ENCODE results near the gene LSG1.
"Not testable (repeated sequence)": the region's sequence is repeated elsewhere in the genome, so short reads cannot be mapped to it uniquely, and the experiment has no call there.

The LSG1 gene

DNA sequence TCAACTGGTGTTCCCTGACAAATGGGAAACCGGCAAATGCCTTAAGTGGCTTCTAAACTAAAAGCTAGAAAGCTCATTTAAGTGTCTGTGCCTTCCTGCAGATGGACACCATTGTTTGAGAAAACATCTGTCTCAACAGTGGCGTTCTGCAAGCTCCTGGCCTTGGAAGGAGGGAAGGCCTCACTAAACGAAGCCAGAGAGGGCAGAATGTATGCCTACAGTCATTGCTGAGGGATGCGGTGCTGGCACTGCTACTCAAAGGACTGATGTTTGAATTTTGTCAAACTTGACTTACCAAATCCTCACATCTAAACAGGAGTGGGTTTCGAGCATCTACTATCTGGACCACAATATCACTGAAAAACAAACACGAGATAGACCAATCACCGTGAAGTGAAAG, 12.2 kb downstream of the LSG1 start:
- in situ Hi-C loops (cut with MboI; ENCODE audit: low sequenced_read_pairs) = no loop called here

- in situ Hi-C loops (cut with MboI; ENCODE audit: low sequenced_read_pairs) = no loop called here
Measured at GRCh38 chr3:194658477-194659242, 13.3 kb downstream of the LSG1 start.

GRCh38 chr3:194657439-194657838, 14.6 kb downstream of the LSG1 start:
- in situ Hi-C loops (cut with MboI; ENCODE audit: low sequenced_read_pairs) = no loop called here

- in situ Hi-C loops (cut with MboI; ENCODE audit: low sequenced_read_pairs) = no loop called here
Measured at GRCh38 chr3:194654443-194654842, 17.5 kb downstream of the LSG1 start.

DNA sequence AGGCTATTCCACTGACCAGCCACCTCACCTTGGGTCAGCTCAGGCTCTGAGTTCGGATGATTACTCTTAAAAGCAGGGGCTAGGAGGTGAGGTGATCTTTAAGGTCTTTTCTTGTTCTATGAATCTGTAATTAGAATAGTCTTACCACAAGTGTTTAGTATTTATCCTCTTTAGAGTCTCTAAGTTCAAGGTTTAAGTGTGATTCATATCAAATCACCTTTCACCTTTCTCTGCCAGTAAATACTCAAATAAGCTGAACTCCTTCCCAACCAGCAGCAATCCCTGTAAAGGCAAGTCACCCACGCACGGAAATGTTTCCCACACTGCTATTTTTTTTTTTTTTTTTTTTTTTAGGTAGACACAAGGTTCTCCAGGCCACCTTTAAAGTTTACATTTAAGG, 24.2 kb downstream of the LSG1 start:
- in situ Hi-C loops (cut with MboI; ENCODE audit: low sequenced_read_pairs) = no loop called here

DNA sequence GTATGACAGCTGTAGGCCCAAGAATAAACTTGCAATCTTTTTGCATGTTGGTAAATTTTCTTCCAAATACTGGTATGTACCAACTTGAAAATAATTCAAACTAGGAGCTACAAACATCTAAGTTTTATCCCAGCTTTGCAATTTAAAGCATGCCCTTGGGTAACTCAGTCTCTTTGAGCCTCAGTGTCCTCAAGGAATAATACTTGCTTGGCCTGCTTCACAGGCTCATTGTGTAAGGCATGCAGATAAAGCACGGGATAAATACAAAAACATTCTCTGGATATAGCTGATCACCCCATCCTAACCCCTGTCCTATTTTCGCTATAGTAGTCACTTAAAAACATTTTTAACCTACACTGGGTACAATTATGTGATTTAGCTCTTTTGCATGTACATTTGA, 29.2 kb downstream of the LSG1 start:
- in situ Hi-C loops (cut with MboI; ENCODE audit: low sequenced_read_pairs) = no loop called here

DNA sequence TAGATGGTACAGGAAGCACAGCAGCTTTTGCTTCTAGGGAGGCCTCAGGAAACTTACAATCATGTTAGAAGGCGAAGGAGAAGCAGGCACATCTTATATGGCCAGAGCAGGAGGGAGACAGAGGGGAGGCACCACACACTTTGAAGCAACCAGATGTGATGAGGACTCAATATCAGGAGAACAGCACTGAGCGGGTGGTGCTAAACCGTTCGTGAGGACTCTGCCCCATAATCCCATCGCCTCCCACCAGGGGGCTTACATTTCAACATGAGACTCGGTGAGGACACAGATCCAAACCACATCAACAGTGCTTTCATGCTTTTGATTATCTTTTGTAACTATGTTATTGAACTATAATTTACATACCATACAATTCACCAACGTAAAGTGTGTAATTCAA, 31.2 kb downstream of the LSG1 start:
- in situ Hi-C loops (cut with MboI; ENCODE audit: low sequenced_read_pairs) = no loop called here

GRCh38 chr3:194638991-194639605, 32.9 kb downstream of the LSG1 start:
- in situ Hi-C loops (cut with MboI; ENCODE audit: low sequenced_read_pairs) = no loop called here

DNA sequence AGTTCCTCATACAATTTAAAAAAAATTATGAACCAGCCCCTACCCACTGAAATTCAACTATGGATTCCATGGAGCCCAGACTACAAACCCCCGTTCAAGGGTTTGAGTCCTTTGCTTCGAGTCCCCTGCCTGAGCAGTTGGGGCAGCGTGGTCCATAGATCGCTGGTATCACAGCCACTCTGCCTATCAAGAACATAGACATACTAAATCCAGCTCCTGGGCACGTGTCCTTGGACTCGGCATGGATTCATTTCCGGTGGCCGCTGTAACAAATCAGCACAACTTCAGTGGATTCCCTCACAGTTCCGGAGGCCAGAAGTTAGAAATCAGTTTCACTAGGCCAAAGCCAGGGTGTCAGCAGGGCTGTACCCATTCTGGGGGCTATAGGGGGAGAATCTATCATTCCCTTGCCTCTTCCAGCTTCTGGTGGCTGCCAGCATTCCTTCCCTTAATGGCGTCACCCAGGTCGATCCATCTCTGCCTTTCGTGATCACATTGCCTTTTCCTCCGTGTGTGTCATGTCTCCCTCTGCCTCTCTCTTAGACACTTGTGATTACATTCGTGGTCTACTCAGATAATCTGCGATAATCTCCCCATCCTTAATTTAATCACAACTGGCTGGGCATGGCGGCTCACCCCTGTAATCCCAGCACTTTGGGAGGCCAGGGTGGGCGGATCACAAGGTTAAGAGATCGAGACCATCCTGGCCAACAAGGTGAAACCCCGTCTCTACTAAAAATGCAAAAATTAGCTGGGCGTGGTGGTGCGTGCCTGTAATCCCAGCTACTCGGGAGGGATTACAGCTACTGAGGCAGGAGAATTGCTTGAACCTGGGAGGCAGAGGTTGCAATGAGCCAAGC, 34.2 kb downstream of the LSG1 start:
- in situ Hi-C loops (cut with MboI; ENCODE audit: low sequenced_read_pairs) = no loop called here

DNA sequence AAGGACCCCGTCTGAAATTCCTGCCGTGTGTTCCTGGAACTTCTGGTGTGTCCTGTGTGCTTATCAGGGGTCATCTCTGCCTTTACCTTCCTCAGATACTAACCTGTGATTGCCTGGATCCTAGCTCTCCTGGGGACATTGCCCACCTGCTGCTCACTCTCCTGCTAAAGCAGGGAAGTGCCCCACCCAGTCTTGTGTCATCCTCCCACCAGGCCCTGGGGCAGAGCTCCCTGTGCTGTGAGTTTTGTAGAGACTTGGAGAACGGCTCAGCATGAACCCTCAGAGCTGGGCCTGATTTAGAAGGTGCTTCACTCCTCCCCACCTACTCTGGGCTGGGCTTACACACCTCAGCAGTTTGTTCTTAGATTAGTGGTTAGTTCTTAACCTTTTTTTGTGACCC, 34.9 kb downstream of the LSG1 start:
- in situ Hi-C loops (cut with MboI; ENCODE audit: low sequenced_read_pairs) = no loop called here

DNA sequence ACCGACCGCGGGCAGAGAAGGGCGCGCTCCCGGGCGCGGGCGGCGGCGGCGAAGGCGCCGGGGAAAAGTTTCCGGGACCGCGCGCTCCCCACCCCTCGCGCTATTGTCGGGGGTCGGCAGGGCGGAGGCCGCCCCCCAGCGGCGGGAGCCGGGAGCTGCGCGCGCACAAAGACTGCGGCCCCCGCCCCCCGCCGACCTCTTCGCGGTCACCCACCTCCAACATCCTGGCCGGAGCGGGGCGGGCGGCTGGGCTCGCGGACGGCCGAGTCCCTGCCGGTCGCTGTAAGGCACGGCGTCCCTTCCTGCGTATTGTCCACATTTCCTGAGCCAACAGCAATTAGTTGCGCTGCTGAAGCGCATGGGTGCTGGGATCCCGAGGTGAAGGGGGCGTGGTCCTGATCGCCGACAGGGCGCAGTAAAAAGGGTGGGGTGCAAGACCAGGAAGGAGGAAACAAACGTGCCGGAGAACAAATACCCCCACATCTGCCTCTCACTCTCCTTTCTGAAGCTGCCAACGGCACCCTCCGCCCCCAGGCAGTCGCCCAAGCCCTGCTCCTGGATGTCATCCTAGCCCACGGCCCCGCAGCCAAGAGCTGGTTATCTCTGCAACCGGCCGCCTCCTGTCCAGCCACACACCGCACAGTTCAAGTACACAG, 38.5 kb downstream of the LSG1 start, which contains the start of gene TMEM44:
Gene TMEM44, minus strand, starts transcription at position 71 of the 656 bp plus-strand sequence. CDS start 204 bp downstream, outside the sequence.
- in situ Hi-C loops (cut with MboI; ENCODE audit: low sequenced_read_pairs) = no loop called here

- in situ Hi-C loops (cut with MboI; ENCODE audit: low sequenced_read_pairs) = no loop called here
Measured at GRCh38 chr3:194632809-194633348, 39.1 kb downstream of the LSG1 start.

GRCh38 chr3:194632226-194632808, 39.7 kb downstream of the LSG1 start:
- in situ Hi-C loops (cut with MboI; ENCODE audit: low sequenced_read_pairs) = no loop called here

GRCh38 chr3:194631696-194632095, 40.3 kb downstream of the LSG1 start:
- in situ Hi-C loops (cut with MboI; ENCODE audit: low sequenced_read_pairs) = no loop called here

DNA sequence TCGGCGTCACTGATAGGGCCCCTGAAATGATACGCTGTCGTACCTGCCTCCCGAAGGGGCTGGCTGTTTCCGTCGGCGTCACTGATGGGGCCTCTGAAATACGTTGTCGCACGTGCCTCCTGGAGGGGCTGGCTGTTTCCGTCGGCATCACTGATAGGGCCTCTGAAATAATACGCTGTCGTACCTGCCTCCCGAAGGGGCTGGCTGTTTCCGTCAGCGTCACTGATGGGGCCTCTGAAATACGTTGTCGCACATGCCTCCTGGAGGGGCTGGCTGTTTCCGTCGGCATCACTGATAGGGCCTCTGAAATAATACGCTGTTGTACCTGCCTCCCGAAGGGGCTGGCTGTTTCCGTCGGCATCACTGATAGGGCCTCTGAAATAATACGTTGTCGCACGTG, 41.3 kb downstream of the LSG1 start:
- in situ Hi-C loops (cut with MboI; ENCODE audit: low sequenced_read_pairs) = not testable (repeated sequence)

DNA sequence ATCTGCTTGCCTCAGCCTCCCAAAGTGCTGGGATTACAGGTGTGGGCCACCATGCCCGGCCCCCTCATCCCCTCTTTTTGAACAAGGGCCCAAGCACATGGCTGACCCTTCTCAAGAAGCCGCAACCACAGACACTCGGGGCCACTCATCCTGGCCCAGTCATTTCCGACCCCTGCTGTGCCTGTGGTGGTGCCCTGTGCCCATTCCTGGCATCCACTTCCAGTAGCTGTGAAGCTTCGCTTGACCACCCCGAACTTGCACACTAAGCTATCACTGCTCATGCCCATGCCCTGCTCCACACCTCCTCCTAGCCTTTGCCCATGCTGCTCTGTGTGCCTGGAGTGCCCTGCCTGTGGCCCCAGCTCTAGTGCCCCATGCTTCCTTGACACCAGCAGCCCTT, 47.0 kb downstream of the LSG1 start:
- in situ Hi-C loops (cut with MboI; ENCODE audit: low sequenced_read_pairs) = no loop called here

GRCh38 chr3:194623449-194624290, 48.3 kb downstream of the LSG1 start:
- in situ Hi-C loops (cut with MboI; ENCODE audit: low sequenced_read_pairs) = no loop called here

- in situ Hi-C loops (cut with MboI; ENCODE audit: low sequenced_read_pairs) = no loop called here
Measured at GRCh38 chr3:194622621-194623340, 49.2 kb downstream of the LSG1 start.

DNA sequence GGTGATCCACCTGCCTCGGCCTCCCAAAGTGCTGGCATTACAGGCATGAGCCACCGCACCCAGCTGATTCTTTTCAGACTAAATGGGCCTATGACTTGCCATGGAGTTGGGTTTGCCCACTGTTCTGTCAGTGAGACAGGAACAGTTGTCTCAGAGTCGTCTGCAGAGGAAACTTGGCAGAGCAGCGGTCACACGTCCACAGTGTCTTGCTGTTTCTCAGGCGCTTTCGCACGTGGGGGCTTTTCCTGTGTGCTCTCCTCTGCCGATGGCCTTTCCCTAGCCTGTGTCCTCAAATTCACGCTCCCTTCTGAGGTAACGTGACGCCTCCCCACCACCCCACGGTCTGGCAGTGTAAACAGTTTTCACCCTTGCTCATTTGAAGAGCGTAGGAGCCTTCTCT, 50.0 kb downstream of the LSG1 start:
- in situ Hi-C loops (cut with MboI; ENCODE audit: low sequenced_read_pairs) = no loop called here

All from HL-60/S4 treated with phorbol 12-myristate 13-acetate at 8.2 ng/mL for 4 days and 3 days (cell line).